ENCODE results near the gene C1QTNF5. TPM values are rescaled to one million over a fixed set of nuclear protein-coding genes. Genes with fewer than 3 reads are reported as not detected.

The C1QTNF5 gene
- total and polyA plus RNA-seq, 2 of the 8 experiments (the other 6 are each of a cell fraction or from before 2014, with no cell fraction given) = 2.2 to 2.7 TPM

GRCh38 chr11:119338318-119338890 is 2.3 kb downstream of the C1QTNF5 start (continued):
- TF ChIP-seq HDAC6 (IDR thresholded peaks at IDR 0.05; ENCODE audit: low read depth, low read length) (no peak), TBP (IDR thresholded peaks at IDR 0.05; ENCODE audit: low read depth, low read length) (no peak; the same call in 1 of the 2 replicates), EZH2 (IDR thresholded peaks at IDR 0.05; ENCODE audit: low read depth, low read length, severe bottlenecking) (no peak), KDM5A (IDR thresholded peaks at IDR 0.05; ENCODE audit: low read length) (no peak), SP1 (IDR thresholded peaks at IDR 0.05; ENCODE audit: low read depth, low read length) (no peak), CTCF (IDR thresholded peaks at IDR 0.05; ENCODE audit: control extremely low read depth in 1 of 3, insufficient read depth in 1 of 3, low read depth in 1 of 3, low read length in 3 of 3) (peak in 2 of 3 experiments; percentile 85 to 89; a peak in 3 of 4 replicates), SIX5 (IDR thresholded peaks at IDR 0.05; ENCODE audit: low read depth, low read length) (no peak), CTBP2 (IDR thresholded peaks at IDR 0.05; ENCODE audit: borderline replicate concordance, insufficient read depth, insufficient read length, low read length) (no peak), TEAD4 (IDR thresholded peaks at IDR 0.05; ENCODE audit: low read depth, low read length) (peak; percentile 66), TAF1 (IDR thresholded peaks at IDR 0.05; ENCODE audit: low read depth, low read length) (no peak), CEBPB (IDR thresholded peaks at IDR 0.05; ENCODE audit: low read depth, low read length) (no peak), SIN3A (conservative IDR thresholded peaks at IDR 0.05 in 1 of 2, IDR thresholded peaks at IDR 0.05 in 1 of 2; ENCODE audit: low read depth in 1 of 2, low read length in 2 of 2) (0 out of 4 replicates have a peak, but pooled peaks of 1 of the 2 experiments have one; percentile 46), NANOG (IDR thresholded peaks at IDR 0.05; ENCODE audit: insufficient read depth, low read depth, low read length, poor library complexity, severe bottlenecking) (peak; percentile 11), CBX5 (IDR thresholded peaks at IDR 0.05; ENCODE audit: low read depth, low read length) (no peak), GTF2F1 (IDR thresholded peaks at IDR 0.05; ENCODE audit: borderline replicate concordance, low read depth, low read length) (no peak), POU5F1 (IDR thresholded peaks at IDR 0.05; ENCODE audit: low read depth, low read length) (no peak), CHD2 (IDR thresholded peaks at IDR 0.05; ENCODE audit: low read length) (no peak), YY1 (IDR thresholded peaks at IDR 0.05; ENCODE audit: low read depth, low read length) (peak; percentile 31; the same call in 1 of the 2 replicates)

All from H1 (cell line).